K562 (cell line): Measurements from ENCODE around the gene LRRC4. TPM values are rescaled to one million over a fixed set of nuclear protein-coding genes. Genes with fewer than 3 reads are reported as not detected.
A peak's percentile ranks its signal among the peaks of the same experiment; 100 is the strongest.

Source experiments
- ATAC-seq: fragments of 200-7000 bp; cut with Tn5 transposase; 3 replicates; pipeline ENCODE4 v1.9.1; 2020; ENCODE audit warnings: moderate library complexity
- BruUV-seq: library from RNA; stranded (reverse); fragments of 400-500 nt; replicated peaks from 2 replicates; lab custom pipeline; 2021; lab: Mats Ljungman, UMichigan
- CTCF ChIA-PET: fragments of 300-600 bp; formaldehyde crosslinking; extraction: SDS; loops from one replicate; lab custom pipeline; 2021; ENCODE audit warnings: low intra/inter-chr PET ratio; lab: Yijun Ruan, JAX
- POLR2A ChIA-PET: fragments of 300-600, 350-650 bp; sonication (Branson Sonifier 250); formaldehyde crosslinking; extraction: SDS; loops from one replicate; lab custom pipeline; 2021; ENCODE audit warnings: antibody characterized with exemption, inconsistent platforms; lab: Yijun Ruan, JAX
- DNase-seq, 4 experiments: peaks; one replicate each; pipeline versions ENCODE4 v3.0.0 to v3.0.0-alpha.2; 2011 to 2018; ENCODE audit warnings: low spot score in 3 of 4, mixed read lengths in 3 of 4; ENCODE audit errors: extremely low read depth in 1 of 4
- FAIRE-seq: peaks from 2 replicates; lab custom pipeline; 2011; peaks lifted over from hg19 to GRCh38; lab: Jason Lieb, UNC
- H2AFZ ChIP-seq: 2 replicates; pipeline ENCODE4 v1.6.0; 2011; ENCODE audit warnings: low read depth, low read length, control low read depth, inconsistent platforms
- H3K27ac ChIP-seq: fragments of 200-600 bp; 3 replicates; pipeline ENCODE4 v1.8.0; 2011; ENCODE audit warnings: low read depth, mild to moderate bottlenecking, control low read depth, inconsistent platforms, low read length, moderate library complexity, mixed read lengths; ENCODE audit errors: extremely low read depth
- H3K27me3 ChIP-seq, 2 experiments: fragments of 300-600 bp in 1 of 2; 2 replicates in 1 of 2; 3 replicates in 1 of 2; pipeline versions ENCODE4 v1.6.0 to v1.8.0; 2011; ENCODE audit warnings: inconsistent platforms in 2 of 2, low read length in 2 of 2, mild to moderate bottlenecking in 1 of 2, mixed read lengths in 1 of 2, moderate library complexity in 1 of 2; ENCODE audit not compliant: control insufficient read depth in 2 of 2, insufficient read depth in 2 of 2
- H3K36me3 ChIP-seq: fragments of 300-600 bp; 3 replicates; pipeline ENCODE4 v1.8.0; 2011; ENCODE audit warnings: mild to moderate bottlenecking, low read length, inconsistent platforms; ENCODE audit not compliant: control insufficient read depth, insufficient read depth
- H3K4me1 ChIP-seq, 2 experiments: fragments of 200-600 bp in 1 of 2; replicated peaks in 1 of 2; 2 replicates in 1 of 2; 3 replicates in 1 of 2; pipeline versions ENCODE4 v1.5.1 to v1.8.0; 2011; ENCODE audit warnings: inconsistent platforms in 2 of 2, low read length in 2 of 2, mild to moderate bottlenecking in 1 of 2, mixed read lengths in 1 of 2, moderate library complexity in 1 of 2; ENCODE audit not compliant: control insufficient read depth in 2 of 2, insufficient read depth in 2 of 2
- H3K4me2 ChIP-seq: 2 replicates; pipeline ENCODE4 v1.6.1; 2011; ENCODE audit warnings: low read length, control low read depth, inconsistent platforms, mixed read lengths; ENCODE audit not compliant: insufficient read depth
- H3K4me3 ChIP-seq: fragments of 200-600 bp; sonication (generic), shearing (Covaris generic); 2 replicates; pipeline ENCODE4 v1.5.1; 2016; ENCODE audit warnings: control low read depth, inconsistent platforms
- H3K79me2 ChIP-seq: fragments of 200-600 bp; 3 replicates; pipeline ENCODE4 v1.8.0; 2011; ENCODE audit warnings: low read length, inconsistent platforms; ENCODE audit not compliant: control insufficient read depth, insufficient read depth
- H3K9ac ChIP-seq, 2 experiments: 2 replicates each; pipeline versions ENCODE4 v1.6.0 to v1.6.1; 2011; ENCODE audit warnings: low read depth in 2 of 2, low read length in 2 of 2, control low read depth in 1 of 2, inconsistent platforms in 1 of 2, mild to moderate bottlenecking in 1 of 2, mixed read lengths in 1 of 2; ENCODE audit not compliant: insufficient read depth in 1 of 2
- H3K9me1 ChIP-seq: one replicate; pipeline ENCODE4 v1.6.0; 2011; ENCODE audit warnings: inconsistent platforms, mild to moderate bottlenecking, low read length, moderate library complexity; ENCODE audit not compliant: control insufficient read depth, insufficient read depth
- H3K9me3 ChIP-seq: replicated peaks from 2 replicates; pipeline ENCODE4 v1.5.1; 2011; ENCODE audit warnings: low read depth, low read length, inconsistent platforms; ENCODE audit not compliant: control insufficient read depth, insufficient read depth
- H4K20me1 ChIP-seq: replicated peaks from 2 replicates; pipeline ENCODE4 v1.6.1; 2011; ENCODE audit warnings: low read length, inconsistent platforms, mixed read lengths; ENCODE audit not compliant: control insufficient read depth, insufficient read depth
- BDP1 ChIP-seq: IDR thresholded peaks from 3 replicates; pipeline ENCODE4 v1.6.1; 2011; ENCODE audit not compliant: insufficient read length, insufficient read depth
- CBX3 ChIP-seq, 2 experiments: IDR thresholded peaks; 1 replicate in 1 of 2; 2 replicates in 1 of 2; pipeline ENCODE4 v1.6.1; 2012; ENCODE audit warnings: inconsistent platforms in 2 of 2, low read length in 2 of 2, borderline replicate concordance in 1 of 2, control low read depth in 1 of 2
- CTBP1 ChIP-seq: fragments of 450-650 bp; IDR thresholded peaks from 2 replicates; pipeline ENCODE4 v1.6.1; 2016; ENCODE audit warnings: borderline replicate concordance
- HCFC1 ChIP-seq: IDR thresholded peaks from 2 replicates; pipeline ENCODE4 v1.6.1; 2012; ENCODE audit warnings: low read depth, low read length, improper control_type of control experiment
- KAT2B ChIP-seq: IDR thresholded peaks from one replicate; pipeline ENCODE4 v1.6.1; 2012; ENCODE audit warnings: low read depth, mild to moderate bottlenecking, control low read depth, inconsistent platforms, low read length, moderate library complexity
- KLF16 ChIP-seq: IDR thresholded peaks from 2 replicates; pipeline ENCODE4 v1.6.1; 2016; ENCODE audit warnings: antibody characterized with exemption
- MAZ ChIP-seq, 2 experiments: fragments of 450-650 bp in 1 of 2; sonication (generic) in 1 of 2; formaldehyde crosslinking; IDR thresholded peaks in 1 of 2; conservative IDR thresholded peaks in 1 of 2; 2 replicates each; pipeline versions ENCODE4 v1.4.0 to v1.5.0; 2020; ENCODE audit warnings: mild to moderate bottlenecking in 1 of 2, missing genetic modification reagents in 1 of 2
- MBD1 ChIP-seq: fragments of 250-450 bp; sonication (Bioruptor Pico); IDR thresholded peaks from 2 replicates; pipeline ENCODE4 v1.8.0; 2022; ENCODE audit warnings: inconsistent platforms
- RAD21 ChIP-seq, 2 experiments: fragments of 250-450 bp in 1 of 2; fragments of 450-650 bp in 1 of 2; sonication (Bioruptor Pico) in 1 of 2; formaldehyde crosslinking in 1 of 2; IDR thresholded peaks in 1 of 2; conservative IDR thresholded peaks in 1 of 2; 2 replicates each; pipeline versions ENCODE4 v1.4.0 to v1.8.0; 2020 to 2022; ENCODE audit warnings: mild to moderate bottlenecking in 2 of 2, moderate library complexity in 1 of 2
- RBM17 ChIP-seq: fragments of 200-400 bp; formaldehyde crosslinking; IDR thresholded peaks from 2 replicates; pipeline ENCODE4 v1.6.1; 2017; ENCODE audit warnings: low read depth, mild to moderate bottlenecking, low read length, borderline replicate concordance
- RCOR1 ChIP-seq, 2 experiments: IDR thresholded peaks; 2 replicates each; pipeline ENCODE4 v1.6.1; 2012; ENCODE audit warnings: low read depth in 2 of 2, low read length in 2 of 2, borderline replicate concordance in 1 of 2, improper control_type of control experiment in 1 of 2
- ZEB2 ChIP-seq: fragments of 450-650 bp; IDR thresholded peaks from 2 replicates; pipeline ENCODE4 v1.6.1; 2016
- ZNF592 ChIP-seq: fragments of 450-650 bp; IDR thresholded peaks from 2 replicates; pipeline ENCODE4 v1.6.1; 2017; ENCODE audit warnings: antibody characterized with exemption, mild to moderate bottlenecking
- ZNF655 ChIP-seq: fragments of 250-450 bp; sonication (Bioruptor Pico); IDR thresholded peaks from 2 replicates; pipeline ENCODE4 v1.5.0; 2021
- ZSCAN32 ChIP-seq: fragments of 450-650 bp; formaldehyde crosslinking; IDR thresholded peaks from 2 replicates; pipeline ENCODE4 v1.4.0; 2020; ENCODE audit warnings: mild to moderate bottlenecking, moderate library complexity
- WGBS: fragments of 100-300 bp; shearing (Covaris generic); methylation state at CpG from one replicate; pipeline ENCODE4 v1.1.6; 2016; ENCODE audit warnings: low coverage, mixed read lengths; ENCODE audit not compliant: insufficient coverage; ENCODE audit errors: missing lambda C conversion rate; 5-methylcytosine and 5-hydroxymethylcytosine counted together
- in situ Hi-C: fragments of 300-500 bp; cut with MboI; formaldehyde crosslinking; loops from 4 replicates; pipeline ENCODE4 v1.15.0; 2018; ENCODE audit warnings: inconsistent platforms, mixed read lengths
- intact Hi-C: fragments of 100-400 bp; cut with micrococcal nuclease; formaldehyde crosslinking; loops from 2 replicates; pipeline ENCODE4 v1.14.2; 2022
- polyA plus RNA-seq, 8 experiments: library from polyadenylated mRNA; depleted of rRNA in 4 of 8; stranded (reverse) in 5 of 8; unstranded in 3 of 8; fragments of >200 nt; fragmentation: Nextera tagmentation in 2 of 8; fragmentation: Illumina TruSeq in 1 of 8; extraction: Ambion mirVana in 2 of 8; extraction: Trizol in 1 of 8; gene quantifications; 2 replicates each; pipeline versions ENCODE4 v1.2.1 to v1.2.3, GENCODE V29; 2011 to 2014; ENCODE audit warnings: inconsistent platforms in 1 of 8, missing spikeins in 1 of 8
- total RNA-seq, 7 experiments: library from RNA; depleted of rRNA in 6 of 7; stranded (reverse); fragments of >200 nt in 6 of 7; fragmentation: Illumina TruSeq in 2 of 7; extraction: Trizol in 2 of 7; gene quantifications; 2 replicates each; pipeline versions ENCODE4 v1.2.1 to v1.2.3, GENCODE V29; 2011 to 2021; ENCODE audit warnings: low replicate concordance in 1 of 7

LRRC4 gene
- total and polyA plus RNA-seq, 9 of the 15 experiments (the other 6 are each of a cell fraction or from before 2014, with no cell fraction given) = 0.04 to 0.11 TPM; not detected in 7

GRCh38 chr7:128020159-128020558 is 11.1 kb downstream of the LRRC4 start:
- FAIRE-seq (peak; percentile 66), ATAC-seq (peak; percentile 86), DNase-seq (peak; percentile 66 to 88 (median 82))
- H3K9me1 ChIP-seq = peaks cover 11% of the 10 kb centered on the region
- no peak overlapping the region for H2AFZ ChIP-seq
- H3K27ac ChIP-seq = no peak overlapping the region
- H4K20me1 ChIP-seq = no peaks in the 10 kb centered on the region
- intact Hi-C loops (no loop called here), in situ Hi-C loops (no loop called here)
- no peak overlapping the region for H3K4me3 ChIP-seq
- WGBS = 77% methylated on average over 6 of the region's 6 CpGs
- POLR2A ChIA-PET = interaction anchor here (0.6 kb wide), 1 partner anchor 215 kb away, joined by 4 read pairs; no protein-coding TSS in a partner anchor
- no peaks in the 10 kb centered on the region for H3K9me3 ChIP-seq
- H3K36me3 ChIP-seq = peaks cover 70% of the 10 kb centered on the region
- no peaks in the 10 kb centered on the region for H3K79me2 ChIP-seq
- no peaks in the 10 kb centered on the region for H3K27me3 ChIP-seq
- no peak overlapping the region for H3K4me2 ChIP-seq
- CTCF ChIA-PET = interaction anchor here (1.4 to 1.7 kb wide), 2 partner anchors 189 to 312 kb away, joined by 5 to 6 read pairs; no protein-coding TSS in a partner anchor
- no peak overlapping the region for H3K9ac ChIP-seq
- H3K4me1 ChIP-seq = peaks cover 0 to 8% of the 10 kb centered on the region in 2 experiments; a peak in 3 of 5 replicates
- BruUV-seq = no TSS peak
- TF ChIP-seq BDP1 (no peak), CBX3 (IDR thresholded peaks at IDR 0.05; ENCODE audit: borderline replicate concordance in 1 of 2, low read length in 2 of 2) (peak in 1 of 2 experiments; percentile 92; a peak in 2 of 3 replicates), ZNF592 (0 out of 2 replicates have a peak, but pooled peaks have one; percentile 56), MAZ (CRISPR knock-in tag; conservative IDR thresholded peaks at IDR 0.05 in 1 of 2, IDR thresholded peaks at IDR 0.05 in 1 of 2) (0 out of 4 replicates have a peak, but pooled peaks of 1 of the 2 experiments have one; percentile 20), ZSCAN32 (CRISPR knock-in tag) (no peak), KLF16 (peak; percentile 33; the same call in 1 of the 2 replicates), ZEB2 (peak; percentile 81; the same call in 1 of the 2 replicates), RBM17 (no peak), MBD1 (CRISPR knock-in tag) (peak; percentile 66; the same call in 1 of the 2 replicates), KAT2B (peak; percentile 81), CTBP1 (peak; percentile 62; the same call in 1 of the 2 replicates), RAD21 (CRISPR knock-in tag; conservative IDR thresholded peaks at IDR 0.05 in 1 of 2, IDR thresholded peaks at IDR 0.05 in 1 of 2) (peak in 1 of 2 experiments; percentile 72; a peak in 2 of 4 replicates), ZNF655 (CRISPR knock-in tag) (no peak), HCFC1 (0 out of 2 replicates have a peak, but pooled peaks have one; percentile 46), RCOR1 (IDR thresholded peaks at IDR 0.05; ENCODE audit: borderline replicate concordance in 1 of 2, low read depth in 2 of 2, low read length in 2 of 2) (0 out of 4 replicates have a peak, but pooled peaks of 1 of the 2 experiments have one; percentile 37)
